ENCODE data around the gene NPC2. TPM values are rescaled to one million over a fixed set of nuclear protein-coding genes. Genes with fewer than 3 reads are reported as not detected.
"Not testable (repeated sequence)": the region's sequence is repeated elsewhere in the genome, so short reads cannot be mapped to it uniquely, and the experiment has no call there.

Gene NPC2
- total RNA-seq, 1 experiment from 2014 or later: 87.1 TPM

- in situ Hi-C loops (cut with HindIII; ENCODE audit: low pct_unique_long_range_greater_than_20kb, low sequenced_read_pairs): no loop called here
- no peak for DNase-seq (ENCODE audit: low read depth)
These were observed 35.6 kb downstream of the NPC2 start for GRCh38 chr14:74457565-74457895.

- in situ Hi-C loops (cut with HindIII; ENCODE audit: low pct_unique_long_range_greater_than_20kb, low sequenced_read_pairs): no loop called here
- no peak for DNase-seq (ENCODE audit: low read depth)
These were observed 36.2 kb downstream of the NPC2 start for GRCh38 chr14:74456684-74457564.

GRCh38 chr14:74454397-74454796 is 38.7 kb downstream of the NPC2 start:
- in situ Hi-C loops (cut with HindIII; ENCODE audit: low pct_unique_long_range_greater_than_20kb, low sequenced_read_pairs): not testable (repeated sequence)

GRCh38 chr14:74444866-74445265 is 48.2 kb downstream of the NPC2 start:
- no peak for DNase-seq (ENCODE audit: low read depth)
- in situ Hi-C loops (cut with HindIII; ENCODE audit: low pct_unique_long_range_greater_than_20kb, low sequenced_read_pairs): no loop called here

More at GRCh38 chr14:74454397-74454796, 38.7 kb downstream of the NPC2 start:
- DNase-seq (ENCODE audit: low read depth): not testable (repeated sequence)

GRCh38 chr14:74442757-74443156 is 50.3 kb downstream of the NPC2 start:
- no peak for DNase-seq (ENCODE audit: low read depth)
- in situ Hi-C loops (cut with HindIII; ENCODE audit: low pct_unique_long_range_greater_than_20kb, low sequenced_read_pairs): no loop called here

GRCh38 chr14:74441113-74441512 is 52.0 kb downstream of the NPC2 start:
- in situ Hi-C loops (cut with HindIII; ENCODE audit: low pct_unique_long_range_greater_than_20kb, low sequenced_read_pairs): no loop called here
- no peak for DNase-seq (ENCODE audit: low read depth)

- in situ Hi-C loops (cut with HindIII; ENCODE audit: low pct_unique_long_range_greater_than_20kb, low sequenced_read_pairs): no loop called here
- DNase-seq (ENCODE audit: low read depth): no peak
These were observed 54.7 kb downstream of the NPC2 start for GRCh38 chr14:74438351-74438915.

GRCh38 chr14:74437496-74438053 is 55.5 kb downstream of the NPC2 start:
- no peak for DNase-seq (ENCODE audit: low read depth)
- in situ Hi-C loops (cut with HindIII; ENCODE audit: low pct_unique_long_range_greater_than_20kb, low sequenced_read_pairs): no loop called here

GRCh38 chr14:74434294-74434693 is 58.8 kb downstream of the NPC2 start:
- in situ Hi-C loops (cut with HindIII; ENCODE audit: low pct_unique_long_range_greater_than_20kb, low sequenced_read_pairs): no loop called here

GRCh38 chr14:74429991-74430390 is 63.1 kb downstream of the NPC2 start:
- in situ Hi-C loops (cut with HindIII; ENCODE audit: low pct_unique_long_range_greater_than_20kb, low sequenced_read_pairs): no loop called here
- no peak for DNase-seq (ENCODE audit: low read depth)

More at GRCh38 chr14:74434294-74434693, 58.8 kb downstream of the NPC2 start:
- DNase-seq (ENCODE audit: low read depth): no peak

Other genes starting within 250 kb of the NPC2 start
- 29.9 and 31.2 TPM in 2 replicates for gene ABCD4, start 190.4 kb downstream of the NPC2 start, total RNA-seq (2014; rRNA removed; shearing (Covaris generic); ENCODE audit: low replicate concordance)
- gene VRTN, start 144.8 kb downstream of the NPC2 start, total RNA-seq (2014; rRNA removed; shearing (Covaris generic); ENCODE audit: low replicate concordance): 0.03 TPM in 1 of 2 replicates, not detected in the other
- gene SYNDIG1L, start 67.1 kb downstream of the NPC2 start, total RNA-seq (2014; rRNA removed; shearing (Covaris generic); ENCODE audit: low replicate concordance): not detected in 2 replicates
- 40.9 and 48.5 TPM in 2 replicates for gene ISCA2, start 460 bp upstream of the NPC2 start, total RNA-seq (2014; rRNA removed; shearing (Covaris generic); ENCODE audit: low replicate concordance)
- 7.6 and 34.4 TPM in 2 replicates for gene LTBP2, start 118.9 kb upstream of the NPC2 start, total RNA-seq (2014; rRNA removed; shearing (Covaris generic); ENCODE audit: low replicate concordance)
- 8.7 and 15.2 TPM in 2 replicates for gene AREL1, start 219.8 kb upstream of the NPC2 start, total RNA-seq (2014; rRNA removed; shearing (Covaris generic); ENCODE audit: low replicate concordance)
- gene FCF1, start 219.8 kb upstream of the NPC2 start, total RNA-seq (2014; rRNA removed; shearing (Covaris generic); ENCODE audit: low replicate concordance): 27.1 and 70.1 TPM in 2 replicates

Data from Caki2 (cell line).